Testis (tissue), 2 donors: ENCODE results near the gene HAGH.

Source experiments
- CTCF ChIP-seq, 3 experiments: fragments of 450-650 bp in 2 of 3; fragments of 200-600 bp in 1 of 3; sonication (generic) in 1 of 3; IDR thresholded peaks; one replicate each; pipeline ENCODE4 v1.5.1; 2016 to 2019; ENCODE audit warnings: antibody characterized with exemption in 3 of 3, mild to moderate bottlenecking in 2 of 3, moderate library complexity in 1 of 3
- POLR2A ChIP-seq: fragments of 450-650 bp; IDR thresholded peaks from one replicate; pipeline ENCODE4 v1.6.1; 2017; ENCODE audit warnings: antibody characterized with exemption, mild to moderate bottlenecking, moderate library complexity

- no peak for TF ChIP-seq CTCF (IDR thresholded peaks at IDR 0.05)
- TF ChIP-seq POLR2A = no peak
Measured at GRCh38 chr16:1760911-1761310, 65.7 kb downstream of the HAGH start.
